H1 (cell line): Measurements from ENCODE around the gene MKI67. TPM values are rescaled to one million over a fixed set of nuclear protein-coding genes. Genes with fewer than 3 reads are reported as not detected.

Source experiments
- CBX8 ChIP-seq: fragments of 300-800, 300-1000 bp; sonication (generic); IDR thresholded peaks from 2 replicates; pipeline ENCODE4 v1.7.1; 2016; ENCODE audit warnings: low read depth, low read length, borderline replicate concordance
- CHD7 ChIP-seq: fragments of 300-600 bp; sonication (generic); IDR thresholded peaks from 2 replicates; pipeline ENCODE4 v1.7.1; 2012; ENCODE audit warnings: low read length, moderate library complexity, mild to moderate bottlenecking, inconsistent platforms; ENCODE audit not compliant: insufficient replicate concordance
- EGR1 ChIP-seq: IDR thresholded peaks from 2 replicates; pipeline ENCODE4 v1.6.1; 2011; ENCODE audit warnings: low read depth, low read length, borderline replicate concordance
- HDAC2 ChIP-seq, 2 experiments: fragments of 300-600 bp in 1 of 2; sonication (generic) in 1 of 2; IDR thresholded peaks; 2 replicates each; pipeline ENCODE4 v1.6.1; 2011 to 2012; ENCODE audit warnings: low read depth in 2 of 2, low read length in 2 of 2, mild to moderate bottlenecking in 2 of 2, moderate library complexity in 2 of 2, borderline replicate concordance in 1 of 2, inconsistent platforms in 1 of 2
- JUND ChIP-seq: IDR thresholded peaks from 2 replicates; pipeline ENCODE4 v1.6.1; 2011; ENCODE audit warnings: mild to moderate bottlenecking, improper control_type of control experiment, low read length
- KDM5A ChIP-seq: fragments of 200-600 bp; IDR thresholded peaks from 2 replicates; pipeline ENCODE4 v1.7.1; 2012; ENCODE audit warnings: mild to moderate bottlenecking, low read length, inconsistent platforms, mixed read lengths
- RFX5 ChIP-seq: IDR thresholded peaks from 2 replicates; pipeline ENCODE4 v1.6.1; 2011; ENCODE audit warnings: low read depth, low read length, improper control_type of control experiment, borderline replicate concordance
- SIN3A ChIP-seq, 2 experiments: IDR thresholded peaks in 1 of 2; conservative IDR thresholded peaks in 1 of 2; 2 replicates each; pipeline ENCODE4 v1.6.1; 2011 to 2012; ENCODE audit warnings: low read length in 2 of 2, improper control_type of control experiment in 1 of 2, low read depth in 1 of 2, mild to moderate bottlenecking in 1 of 2
- SIX5 ChIP-seq: IDR thresholded peaks from 2 replicates; pipeline ENCODE4 v1.6.1; 2011; ENCODE audit warnings: mild to moderate bottlenecking, low read depth, low read length
- SUZ12 ChIP-seq: fragments of 200-600 bp; sonication (generic); IDR thresholded peaks from 2 replicates; pipeline ENCODE4 v1.6.1; 2012; ENCODE audit warnings: mild to moderate bottlenecking, inconsistent platforms, low read length, moderate library complexity, mixed read lengths
- TCF12 ChIP-seq: IDR thresholded peaks from 2 replicates; pipeline ENCODE4 v1.6.1; 2011; ENCODE audit warnings: low read depth, mild to moderate bottlenecking, low read length
- YY1 ChIP-seq: IDR thresholded peaks from 2 replicates; pipeline ENCODE4 v1.6.1; 2011; ENCODE audit warnings: low read depth, mild to moderate bottlenecking, low read length
- polyA plus RNA-seq, 7 experiments: library from polyadenylated mRNA; depleted of rRNA in 3 of 7; stranded (reverse) in 5 of 7; unstranded in 2 of 7; fragments of >200 nt in 5 of 7; fragments of 200-250 nt in 2 of 7; gene quantifications; 1 replicate in 5 of 7; 2 replicates in 1 of 7; 4 replicates in 1 of 7; pipeline versions ENCODE4 v1.2.1 to v1.2.3, GENCODE V29; 2011 to 2013; ENCODE audit warnings: missing spikeins in 2 of 7, mixed read lengths in 2 of 7
- total RNA-seq: library from RNA; stranded (reverse); fragmentation: NEBNext Ultra II Directional; extraction: Animal tissue kit (Norgen Biotek cat#: 25700); gene quantifications from 2 replicates; pipeline ENCODE4 v1.2.1, GENCODE V29; 2021

The MKI67 gene
- total and polyA plus RNA-seq, 2 of the 8 experiments (the other 6 are each of a cell fraction or from before 2014, with no cell fraction given): 15.8 to 85.1 TPM

GRCh38 chr10:128150045-128150493 lies 23.8 kb upstream of the MKI67 start (continued):
- TF ChIP-seq CHD7 (no peak), SIN3A (conservative IDR thresholded peaks at IDR 0.05 in 1 of 2, IDR thresholded peaks at IDR 0.05 in 1 of 2; ENCODE audit: low read depth in 1 of 2, low read length in 2 of 2) (no peak), TCF12 (peak; percentile 52; the same call in 1 of the 2 replicates), RFX5 (no peak), CBX8 (no peak), YY1 (peak; percentile 51; the same call in 1 of the 2 replicates), EGR1 (no peak), SIX5 (no peak), SUZ12 (no peak), HDAC2 (IDR thresholded peaks at IDR 0.05; ENCODE audit: borderline replicate concordance in 1 of 2, low read depth in 2 of 2, low read length in 2 of 2) (peak; percentile 74 to 82; a peak in 2 of 4 replicates), KDM5A (no peak), JUND (no peak)
